ENCODE results near the gene TLDC2. TPM values are rescaled to one million over a fixed set of nuclear protein-coding genes. Genes with fewer than 3 reads are reported as not detected.

The TLDC2 gene
- total RNA-seq, 1 experiment from 2014 or later, result 0.17 TPM

DNA sequence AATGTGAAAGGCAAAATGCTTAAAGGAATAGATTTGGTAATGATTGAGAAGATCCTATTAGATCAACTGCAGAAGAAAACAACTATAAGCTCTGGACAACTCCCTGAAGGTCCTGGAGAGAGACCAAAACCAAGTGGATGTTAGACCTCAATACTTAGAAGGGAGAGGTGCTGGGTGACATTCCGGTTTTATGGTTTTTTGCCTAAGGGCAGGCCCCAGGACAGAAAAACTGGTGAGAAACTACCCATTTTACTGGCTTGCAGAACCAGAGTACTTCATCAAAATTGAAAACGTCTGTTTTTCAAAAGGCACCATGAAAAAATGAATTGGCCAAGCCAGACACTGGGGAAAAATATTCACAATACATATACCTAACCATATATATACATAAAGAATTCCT, 49.3 kb downstream of the TLDC2 start:
- peak overlapping the region; percentile 49 for H3K27ac Mint-ChIP-seq
- DNase-seq (ENCODE audit: low spot score) (no peak), ATAC-seq (no peak)
- peaks cover 11% of the 10 kb centered on the region for H3K4me1 Mint-ChIP-seq
- H3K36me3 Mint-ChIP-seq, result peaks cover 26% of the 10 kb centered on the region
- H3K4me3 Mint-ChIP-seq, result no peak overlapping the region
- no peaks in the 10 kb centered on the region for H3K9me3 Mint-ChIP-seq
- CTCF ChIA-PET, result no interaction called here
- POLR2A ChIA-PET, result no interaction called here
- TF ChIP-seq E2F1 (CRISPR knock-in tag; IDR thresholded peaks at IDR 0.05) (no peak), ZNF317 (CRISPR knock-in tag; IDR thresholded peaks at IDR 0.05; ENCODE audit: borderline replicate concordance, low read depth) (no peak), RELA (CRISPR knock-in tag; IDR thresholded peaks at IDR 0.05; ENCODE audit: borderline replicate concordance) (no peak), ZBTB21 (CRISPR knock-in tag; IDR thresholded peaks at IDR 0.05; ENCODE audit: borderline replicate concordance) (no peak), ZNF423 (CRISPR knock-in tag; IDR thresholded peaks at IDR 0.05) (no peak), IRF1 (CRISPR knock-in tag; IDR thresholded peaks at IDR 0.05) (no peak), MXD4 (CRISPR knock-in tag; IDR thresholded peaks at IDR 0.05; ENCODE audit: borderline replicate concordance) (no peak), ARID4B (CRISPR knock-in tag; IDR thresholded peaks at IDR 0.05; ENCODE audit: borderline replicate concordance) (no peak), CREB1 (CRISPR knock-in tag; IDR thresholded peaks at IDR 0.05) (no peak), ZNF121 (CRISPR knock-in tag; IDR thresholded peaks at IDR 0.05) (no peak), ZNF416 (CRISPR knock-in tag; IDR thresholded peaks at IDR 0.05) (no peak)
- TF ChIP-seq, protein P1, sequence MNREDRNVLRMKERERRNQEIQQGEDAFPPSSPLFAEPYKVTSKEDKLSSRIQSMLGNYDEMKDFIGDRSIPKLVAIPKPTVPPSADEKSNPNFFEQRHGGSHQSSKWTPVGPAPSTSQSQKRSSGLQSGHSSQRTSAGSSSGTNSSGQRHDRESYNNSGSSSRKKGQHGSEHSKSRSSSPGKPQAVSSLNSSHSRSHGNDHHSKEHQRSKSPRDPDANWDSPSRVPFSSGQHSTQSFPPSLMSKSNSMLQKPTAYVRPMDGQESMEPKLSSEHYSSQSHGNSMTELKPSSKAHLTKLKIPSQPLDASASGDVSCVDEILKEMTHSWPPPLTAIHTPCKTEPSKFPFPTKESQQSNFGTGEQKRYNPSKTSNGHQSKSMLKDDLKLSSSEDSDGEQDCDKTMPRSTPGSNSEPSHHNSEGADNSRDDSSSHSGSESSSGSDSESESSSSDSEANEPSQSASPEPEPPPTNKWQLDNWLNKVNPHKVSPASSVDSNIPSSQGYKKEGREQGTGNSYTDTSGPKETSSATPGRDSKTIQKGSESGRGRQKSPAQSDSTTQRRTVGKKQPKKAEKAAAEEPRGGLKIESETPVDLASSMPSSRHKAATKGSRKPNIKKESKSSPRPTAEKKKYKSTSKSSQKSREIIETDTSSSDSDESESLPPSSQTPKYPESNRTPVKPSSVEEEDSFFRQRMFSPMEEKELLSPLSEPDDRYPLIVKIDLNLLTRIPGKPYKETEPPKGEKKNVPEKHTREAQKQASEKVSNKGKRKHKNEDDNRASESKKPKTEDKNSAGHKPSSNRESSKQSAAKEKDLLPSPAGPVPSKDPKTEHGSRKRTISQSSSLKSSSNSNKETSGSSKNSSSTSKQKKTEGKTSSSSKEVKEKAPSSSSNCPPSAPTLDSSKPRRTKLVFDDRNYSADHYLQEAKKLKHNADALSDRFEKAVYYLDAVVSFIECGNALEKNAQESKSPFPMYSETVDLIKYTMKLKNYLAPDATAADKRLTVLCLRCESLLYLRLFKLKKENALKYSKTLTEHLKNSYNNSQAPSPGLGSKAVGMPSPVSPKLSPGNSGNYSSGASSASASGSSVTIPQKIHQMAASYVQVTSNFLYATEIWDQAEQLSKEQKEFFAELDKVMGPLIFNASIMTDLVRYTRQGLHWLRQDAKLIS (CRISPR knock-in tag; IDR thresholded peaks at IDR 0.05; ENCODE audit: borderline replicate concordance), result no peak
- no peaks in the 10 kb centered on the region for H3K27me3 Mint-ChIP-seq (ENCODE audit: low read depth)

GRCh38 chr20:36926653-36927200, 50.8 kb downstream of the TLDC2 start:
- H3K4me3 Mint-ChIP-seq, result no peak overlapping the region
- DNase-seq (ENCODE audit: low spot score), result no peak
- no peak overlapping the region for H3K27ac Mint-ChIP-seq
- ChIA-PET POLR2A (no interaction called here), CTCF (no interaction called here)
- no peaks in the 10 kb centered on the region for H3K27me3 Mint-ChIP-seq (ENCODE audit: low read depth)
- H3K36me3 Mint-ChIP-seq, result peaks cover 34% of the 10 kb centered on the region
- no peaks in the 10 kb centered on the region for H3K9me3 Mint-ChIP-seq
- ATAC-seq, result no peak
- peaks cover 11% of the 10 kb centered on the region for H3K4me1 Mint-ChIP-seq
- TF ChIP-seq NFYB (CRISPR knock-in tag; conservative IDR thresholded peaks at IDR 0.05; ENCODE audit: low read depth) (no peak), MYBL2 (CRISPR knock-in tag; IDR thresholded peaks at IDR 0.05) (no peak), IRF1 (CRISPR knock-in tag; IDR thresholded peaks at IDR 0.05) (no peak), GTF2I (CRISPR knock-in tag; conservative IDR thresholded peaks at IDR 0.05) (no peak), ZNF425 (CRISPR knock-in tag; conservative IDR thresholded peaks at IDR 0.05) (no peak), ZNF121 (CRISPR knock-in tag; IDR thresholded peaks at IDR 0.05) (no peak), PRDM15 (CRISPR knock-in tag; IDR thresholded peaks at IDR 0.05) (no peak), FOXJ3 (CRISPR knock-in tag; IDR thresholded peaks at IDR 0.05; ENCODE audit: borderline replicate concordance) (no peak)

Data from WTC11 (cell line).